Activated T-helper 1 cell treated with anti-CD3 and anti-CD28 coated beads, Interleukin-12 subunit alpha, Interleukin-12 subunit beta, Interleukin-2, Interleukin-4 antibody, amounts not matched to agents 30 ng/mL and 10 ng/mL and 1 ng/mL, durations not matched to agents 14 hours and 24 hours and 36 hours (primary cell): ENCODE data around the gene IFITM2. TPM values are rescaled to one million over a fixed set of nuclear protein-coding genes. Genes with fewer than 3 reads are reported as not detected.
"Not testable (repeated sequence)": the region's sequence is repeated elsewhere in the genome, so short reads cannot be mapped to it uniquely, and the experiment has no call there.

Source experiments
- DNase-seq: peaks from one replicate; pipeline ENCODE4 v3.0.0; 2021; ENCODE audit warnings: low spot score
- H3K27ac Mint-ChIP-seq: one replicate; pipeline ENCODE4 v1.8.0; 2021; ENCODE audit warnings: mild to moderate bottlenecking, mixed read lengths
- H3K27me3 Mint-ChIP-seq: one replicate; pipeline ENCODE4 v1.8.0; 2022; ENCODE audit warnings: mild to moderate bottlenecking, moderate library complexity, mixed read lengths; ENCODE audit not compliant: insufficient read depth
- H3K36me3 Mint-ChIP-seq: one replicate; pipeline ENCODE4 v1.8.0; 2021; ENCODE audit warnings: low read depth, mixed read lengths
- H3K4me1 Mint-ChIP-seq: one replicate; pipeline ENCODE4 v1.8.0; 2021; ENCODE audit warnings: low read depth, mixed read lengths
- H3K4me3 Mint-ChIP-seq: one replicate; pipeline ENCODE4 v1.8.0; 2021; ENCODE audit warnings: mild to moderate bottlenecking, moderate library complexity, mixed read lengths
- H3K9me3 Mint-ChIP-seq: one replicate; pipeline ENCODE4 v1.8.0; 2021; ENCODE audit warnings: mixed read lengths
- intact Hi-C: fragments of 100-400 bp; cut with micrococcal nuclease; formaldehyde crosslinking; loops from one replicate; pipeline ENCODE4 v1.15.1; 2024
- total RNA-seq: library from RNA; stranded (reverse); gene quantifications from 2 replicates; pipeline ENCODE4 v1.2.3, GENCODE V29; 2022

Gene IFITM2
- total RNA-seq, 1 donor from 2014 or later, result 521 TPM

DNA sequence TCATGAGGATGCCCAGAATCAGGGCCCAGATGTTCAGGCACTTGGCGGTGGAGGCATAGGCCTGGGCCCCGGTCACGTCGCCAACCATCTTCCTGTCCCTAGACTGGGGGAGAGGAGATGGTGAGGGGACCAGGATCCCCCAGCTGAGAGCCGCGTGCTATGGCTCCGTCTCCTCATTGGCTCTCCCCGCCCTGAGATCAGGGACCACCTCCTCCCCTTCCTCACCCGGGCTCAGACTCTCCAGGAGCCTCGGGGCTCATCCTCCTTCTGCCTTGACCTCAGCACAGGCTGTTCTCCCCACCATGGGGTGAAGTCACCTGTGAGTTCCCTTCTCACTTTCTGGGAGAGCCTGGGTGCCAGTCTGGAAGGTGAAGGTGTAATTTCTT lies 12.3 kb downstream of the IFITM2 start:
- H3K36me3 Mint-ChIP-seq, result peaks cover 23% of the 10 kb centered on the region
- H3K4me3 Mint-ChIP-seq, result peak overlapping the region; percentile 75
- peak overlapping the region; percentile 86 for H3K27ac Mint-ChIP-seq
- intact Hi-C loops, result loop anchor here (1.0 kb wide), 1 partner anchor 13 kb away; the partner anchor contains the start of gene IFITM2
- peaks cover 28% of the 10 kb centered on the region for H3K4me1 Mint-ChIP-seq
- not testable (repeated sequence) for H3K27me3 Mint-ChIP-seq, H3K9me3 Mint-ChIP-seq, DNase-seq

GRCh38 chr11:324156-324555 lies 16.5 kb downstream of the IFITM2 start:
- intact Hi-C loops, result no loop called here
- H3K27me3 Mint-ChIP-seq, result no peaks in the 10 kb centered on the region
- peaks cover 4% of the 10 kb centered on the region for H3K36me3 Mint-ChIP-seq
- no peak overlapping the region for H3K4me3 Mint-ChIP-seq
- no peaks in the 10 kb centered on the region for H3K9me3 Mint-ChIP-seq
- no peak for DNase-seq
- no peak overlapping the region for H3K27ac Mint-ChIP-seq
- peaks cover 37% of the 10 kb centered on the region for H3K4me1 Mint-ChIP-seq

GRCh38 chr11:324593-325517 lies 17.2 kb downstream of the IFITM2 start:
- H3K4me3 Mint-ChIP-seq, H3K27ac Mint-ChIP-seq, intact Hi-C loops, H3K9me3 Mint-ChIP-seq, DNase-seq, H3K27me3 Mint-ChIP-seq, H3K36me3 Mint-ChIP-seq: not testable (repeated sequence)
- H3K4me1 Mint-ChIP-seq, result peaks cover 41% of the 10 kb centered on the region

GRCh38 chr11:325796-326591 lies 18.4 kb downstream of the IFITM2 start:
- Mint-ChIP-seq H3K27ac (peak overlapping the region; percentile 89), H3K9me3 (no peaks in the 10 kb centered on the region), H3K36me3 (no peaks in the 10 kb centered on the region), H3K27me3 (no peaks in the 10 kb centered on the region), H3K4me3 (peak overlapping the region; percentile 19), H3K4me1 (peaks cover 41% of the 10 kb centered on the region)
- no peak for DNase-seq
- intact Hi-C loops, result no loop called here

DNA sequence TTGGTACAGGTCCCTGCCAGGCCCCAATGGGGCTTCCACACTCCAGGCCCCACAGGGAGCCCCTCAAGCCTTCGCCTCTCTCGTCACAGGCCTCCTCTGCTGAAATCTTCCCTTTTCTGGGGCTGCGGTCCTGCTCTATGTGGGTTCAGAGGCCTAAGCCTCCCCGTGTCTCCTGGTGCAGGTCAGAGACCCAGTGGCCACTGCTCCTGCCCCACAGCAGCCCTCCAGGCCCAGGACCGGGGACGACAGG lies 18.9 kb downstream of the IFITM2 start:
- Mint-ChIP-seq H3K4me1 (peaks cover 45% of the 10 kb centered on the region), H3K27me3 (no peaks in the 10 kb centered on the region), H3K36me3 (no peaks in the 10 kb centered on the region), H3K4me3 (peak overlapping the region; percentile 66), H3K9me3 (no peaks in the 10 kb centered on the region), H3K27ac (peak overlapping the region; percentile 89)
- DNase-seq, result no peak
- intact Hi-C loops, result no loop called here

DNA sequence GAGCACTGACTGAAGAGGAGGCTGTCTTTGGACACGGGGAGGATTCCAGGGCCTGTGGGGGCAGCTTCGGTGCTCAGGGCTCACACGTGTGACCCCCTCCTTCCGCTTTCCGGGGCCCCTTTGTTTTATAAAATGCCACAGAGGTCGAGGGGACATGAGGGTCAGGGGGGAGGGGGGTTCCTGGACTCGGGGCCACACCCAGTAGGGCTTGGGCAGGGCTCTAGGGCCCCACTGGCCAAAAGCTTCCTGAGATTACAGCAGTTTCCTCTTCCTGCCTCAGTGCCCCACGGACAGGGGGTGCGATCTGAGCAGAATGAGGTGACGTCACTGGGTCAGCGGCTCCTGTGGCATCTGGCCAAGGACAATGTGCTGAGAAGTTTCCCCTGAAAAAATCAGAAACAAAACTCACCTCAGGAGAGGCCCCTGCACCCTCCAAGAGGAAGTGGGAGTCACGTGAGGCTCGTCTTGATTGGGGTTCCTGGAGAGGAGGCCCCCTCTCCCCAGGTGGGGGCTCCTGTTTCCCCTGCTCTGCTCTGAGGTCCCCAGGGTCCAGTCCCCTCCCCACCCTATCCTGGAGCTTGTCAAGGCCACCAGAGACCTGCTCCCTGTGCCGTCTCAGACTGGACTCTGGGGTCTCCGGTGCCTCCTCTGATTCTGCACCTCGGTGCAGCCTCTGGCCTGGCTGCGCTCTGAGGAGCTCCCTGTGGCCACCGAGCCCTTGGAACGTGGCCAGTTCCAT lies 19.4 kb downstream of the IFITM2 start:
- Mint-ChIP-seq H3K27me3 (no peaks in the 10 kb centered on the region), H3K36me3 (no peaks in the 10 kb centered on the region), H3K27ac (peak overlapping the region; percentile 89), H3K4me1 (peaks cover 45% of the 10 kb centered on the region), H3K9me3 (no peaks in the 10 kb centered on the region), H3K4me3 (peak overlapping the region; percentile 66)
- intact Hi-C loops, result no loop called here
- no peak for DNase-seq

DNA sequence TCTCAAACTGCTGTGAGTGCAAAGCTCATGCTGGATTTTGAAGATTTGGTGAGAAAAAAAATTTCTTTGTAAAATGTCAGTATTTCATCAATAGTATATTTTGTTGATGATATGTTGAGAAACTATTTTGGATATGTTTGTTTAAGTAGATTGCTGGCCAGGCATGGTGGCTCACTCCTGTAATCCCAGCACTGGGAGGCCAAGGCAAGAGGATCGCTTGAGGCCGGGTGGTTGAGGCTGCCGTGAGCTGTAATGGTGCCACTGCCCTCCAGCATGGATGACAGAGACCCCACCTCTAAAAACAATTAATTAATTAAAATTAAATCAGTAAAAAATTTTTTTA lies 19.9 kb downstream of the IFITM2 start:
- Mint-ChIP-seq H3K27ac (peak overlapping the region; percentile 71), H3K36me3 (no peaks in the 10 kb centered on the region), H3K4me3 (peak overlapping the region; percentile 66), H3K27me3 (no peaks in the 10 kb centered on the region), H3K4me1 (peaks cover 45% of the 10 kb centered on the region), H3K9me3 (no peaks in the 10 kb centered on the region)
- DNase-seq, result no peak
- intact Hi-C loops, result no loop called here

GRCh38 chr11:328012-328411 lies 20.4 kb downstream of the IFITM2 start:
- no peaks in the 10 kb centered on the region for H3K27me3 Mint-ChIP-seq
- no peaks in the 10 kb centered on the region for H3K36me3 Mint-ChIP-seq

GRCh38 chr11:328516-329100 lies 21.0 kb downstream of the IFITM2 start:
- H3K9me3 Mint-ChIP-seq, DNase-seq, H3K36me3 Mint-ChIP-seq, intact Hi-C loops, H3K27me3 Mint-ChIP-seq, H3K27ac Mint-ChIP-seq: not testable (repeated sequence)
- peak overlapping the region; percentile 41 for H3K4me3 Mint-ChIP-seq
- peaks cover 45% of the 10 kb centered on the region for H3K4me1 Mint-ChIP-seq

More at GRCh38 chr11:328012-328411, 20.4 kb downstream of the IFITM2 start:
- H3K27ac Mint-ChIP-seq, result no peak overlapping the region
- DNase-seq, result no peak
- intact Hi-C loops, result no loop called here
- H3K9me3 Mint-ChIP-seq, result no peaks in the 10 kb centered on the region
- H3K4me3 Mint-ChIP-seq, result peak overlapping the region; percentile 5
- peaks cover 45% of the 10 kb centered on the region for H3K4me1 Mint-ChIP-seq

DNA sequence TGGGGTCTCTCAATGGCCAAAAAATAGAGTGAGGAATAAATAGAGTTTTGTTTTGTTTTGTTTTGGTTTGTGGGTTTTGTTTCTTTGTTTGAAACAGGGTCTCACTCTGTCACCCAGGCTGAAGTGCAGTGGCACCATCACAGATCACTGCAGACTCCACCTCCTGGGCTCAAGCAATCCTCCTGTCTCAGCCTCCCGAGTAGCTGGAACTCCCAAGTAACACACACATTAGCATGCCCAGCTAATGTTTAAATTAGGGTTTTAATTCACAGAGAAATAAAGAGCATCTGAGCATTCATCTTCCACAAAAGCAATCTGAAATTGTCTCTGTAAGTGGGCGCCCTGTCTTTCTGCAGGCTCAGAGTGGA lies 22.3 kb downstream of the IFITM2 start:
- H3K27me3 Mint-ChIP-seq, result no peaks in the 10 kb centered on the region
- no peaks in the 10 kb centered on the region for H3K9me3 Mint-ChIP-seq
- intact Hi-C loops, result no loop called here
- no peak overlapping the region for H3K4me3 Mint-ChIP-seq
- peaks cover 2% of the 10 kb centered on the region for H3K36me3 Mint-ChIP-seq
- DNase-seq, result no peak
- H3K4me1 Mint-ChIP-seq, result peaks cover 45% of the 10 kb centered on the region
- peak overlapping the region; percentile 66 for H3K27ac Mint-ChIP-seq

DNA sequence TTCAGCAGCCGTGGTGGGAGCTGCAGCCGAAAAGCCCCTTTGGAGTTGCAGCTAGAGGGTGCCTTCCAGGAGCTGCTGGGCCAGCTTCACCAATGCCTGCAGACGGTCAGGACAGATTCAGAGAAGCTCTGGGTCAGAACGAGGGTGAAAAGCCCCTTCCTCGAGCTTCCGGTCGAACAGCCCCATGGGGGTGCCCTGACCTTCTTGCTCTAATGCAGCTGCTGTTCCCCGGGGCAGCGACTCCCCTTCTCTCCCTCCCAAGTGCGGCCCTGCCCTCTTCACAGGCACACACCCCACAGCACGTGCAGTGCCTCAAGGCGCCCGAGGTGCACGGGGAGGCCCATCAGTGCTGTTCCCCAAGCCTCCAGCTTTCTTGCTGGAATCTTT lies 22.7 kb downstream of the IFITM2 start:
- Mint-ChIP-seq H3K36me3 (peaks cover 2% of the 10 kb centered on the region), H3K4me3 (no peak overlapping the region), H3K27ac (peak overlapping the region; percentile 66), H3K9me3 (no peaks in the 10 kb centered on the region), H3K4me1 (peaks cover 45% of the 10 kb centered on the region), H3K27me3 (peaks cover under 1% of the 10 kb centered on the region)
- intact Hi-C loops, result no loop called here
- no peak for DNase-seq

DNA sequence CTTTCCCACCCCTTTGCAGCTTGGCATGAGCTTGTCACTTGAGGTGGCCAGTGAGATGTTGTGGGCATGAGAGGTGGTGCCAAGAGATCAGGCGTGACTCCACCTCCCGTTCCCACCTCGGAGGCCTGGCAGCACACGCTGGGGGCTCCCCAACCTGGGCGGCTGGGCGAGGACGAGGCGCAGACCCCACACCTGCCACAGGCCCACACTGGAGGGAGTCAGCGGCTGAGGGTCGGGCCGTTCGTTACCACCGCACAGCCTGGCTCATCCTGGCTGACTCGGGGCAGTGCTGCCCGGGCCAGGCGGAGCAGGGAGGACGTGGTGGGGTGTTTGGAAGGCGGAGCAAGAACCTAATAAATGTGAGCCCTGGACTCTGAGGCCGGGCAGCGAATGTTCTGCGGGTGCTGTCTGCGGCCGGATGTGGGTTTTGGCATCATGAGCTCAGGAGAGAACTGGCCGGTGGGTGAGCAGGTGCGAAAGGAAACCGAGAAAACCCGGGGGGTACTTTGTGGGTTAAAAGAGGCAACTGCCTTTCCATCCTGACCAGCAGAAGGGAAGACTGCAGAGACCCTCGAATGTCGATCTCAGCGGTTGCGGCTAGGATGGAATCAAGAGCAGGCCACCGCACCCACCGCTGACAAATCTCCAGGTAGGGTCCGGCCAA lies 23.2 kb downstream of the IFITM2 start:
- Mint-ChIP-seq H3K4me1 (peaks cover 42% of the 10 kb centered on the region), H3K36me3 (peaks cover 2% of the 10 kb centered on the region), H3K27ac (no peak overlapping the region), H3K9me3 (no peaks in the 10 kb centered on the region), H3K4me3 (peak overlapping the region; percentile 30), H3K27me3 (peaks cover 2% of the 10 kb centered on the region)
- intact Hi-C loops, result no loop called here
- DNase-seq, result no peak
